NCI-H524 treated with DMSO at 0.1 percent for 48 hours (cell line): ENCODE measurements around the gene CDC42BPB.

Experiments used
- DNase-seq: peaks from one replicate; lab custom pipeline; 2025; lab: John Stamatoyannopoulos, UW

The CDC42BPB gene

GRCh38 chr14:102966681-102967505 lies 90.5 kb downstream of the CDC42BPB start:
- no peak for DNase-seq

DNA sequence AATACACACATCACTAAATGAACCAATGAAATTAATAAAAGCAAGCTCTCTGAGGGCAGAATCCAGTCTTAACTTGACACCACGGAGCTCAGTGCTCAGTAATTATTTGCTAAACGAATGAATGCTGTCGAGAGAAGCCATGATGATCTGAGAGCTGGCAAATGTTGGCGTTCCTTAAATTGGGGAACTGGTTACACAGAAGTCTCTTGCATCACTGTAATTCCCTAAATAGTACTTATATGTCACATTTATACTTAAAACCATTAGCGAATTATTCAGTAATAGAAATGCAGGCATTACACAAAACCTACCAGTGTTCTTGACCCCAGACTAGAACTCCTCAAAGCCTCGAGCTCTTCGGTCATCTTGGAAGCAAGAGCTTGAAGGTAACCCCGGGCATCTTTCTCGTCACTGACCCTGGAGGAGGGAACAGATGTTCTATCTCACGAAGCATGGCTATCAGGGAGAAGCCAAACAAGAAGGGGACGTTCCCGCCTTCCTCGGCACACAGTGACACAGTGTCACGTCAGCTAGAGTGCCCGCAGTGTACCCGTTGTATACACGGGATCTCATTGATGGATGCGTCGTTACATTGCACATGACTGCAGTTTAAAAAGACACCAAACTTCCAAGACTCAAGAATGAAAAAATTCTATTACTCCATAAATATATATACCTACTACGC lies 91.2 kb downstream of the CDC42BPB start:
- no peak for DNase-seq

- no peak for DNase-seq
These were observed 92.1 kb downstream of the CDC42BPB start for GRCh38 chr14:102965282-102965681.

DNA sequence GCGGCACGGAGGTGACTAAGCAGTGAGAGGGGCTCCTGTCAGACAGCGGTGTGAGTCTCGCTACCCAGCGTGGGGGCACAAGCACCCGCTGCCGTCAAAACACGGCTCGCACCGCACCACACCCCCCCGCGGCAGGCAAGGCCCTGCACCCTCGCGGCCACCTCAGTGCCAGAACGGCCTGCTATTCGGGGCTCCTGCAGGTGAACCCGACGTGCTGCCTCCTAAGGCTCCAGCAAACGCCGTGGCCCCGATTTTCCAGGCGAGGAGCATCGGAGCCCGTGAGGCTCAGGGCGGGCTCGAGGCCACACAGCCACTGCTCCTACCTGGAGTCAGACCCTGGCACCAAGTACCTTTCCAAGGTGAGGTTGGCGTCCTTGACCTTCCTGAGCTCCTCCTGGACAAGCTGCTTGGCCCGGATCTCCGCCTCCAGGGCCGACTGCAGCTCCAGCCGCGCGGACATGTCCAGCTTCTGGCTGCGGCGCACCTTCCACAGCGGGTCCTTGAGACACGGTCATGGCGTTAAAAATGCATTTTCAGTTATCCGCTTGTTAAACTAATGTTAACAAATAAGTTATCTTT lies 93.1 kb downstream of the CDC42BPB start:
- no peak for DNase-seq

DNA sequence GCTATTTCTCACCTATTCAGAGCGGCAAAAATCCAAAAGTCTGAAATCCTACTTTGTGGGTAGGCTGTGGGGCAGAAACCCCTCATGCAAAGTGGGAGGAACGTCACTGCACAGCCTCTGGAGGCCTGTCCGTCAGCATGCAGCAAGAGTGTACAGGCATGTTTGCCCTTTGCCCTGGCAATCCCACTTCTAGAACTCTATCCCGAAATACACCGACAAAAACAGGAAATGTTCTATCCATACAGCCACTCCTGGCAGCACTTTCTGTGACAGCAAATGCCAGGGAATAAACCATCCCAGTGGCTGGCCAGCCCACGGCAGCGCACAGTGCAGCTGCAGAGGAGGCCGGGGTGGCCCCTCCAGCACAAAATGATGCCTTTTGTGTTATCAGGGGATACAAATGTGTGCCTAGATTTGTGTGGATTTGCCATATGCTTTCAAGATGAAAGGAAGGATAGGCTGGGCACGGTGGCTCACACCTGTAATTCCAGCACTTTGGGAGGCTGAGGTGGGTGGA lies 95.2 kb downstream of the CDC42BPB start:
- no peak for DNase-seq

GRCh38 chr14:102958461-102958860 lies 98.9 kb downstream of the CDC42BPB start:
- no peak for DNase-seq

- no peak for DNase-seq
These were observed 100.1 kb downstream of the CDC42BPB start for GRCh38 chr14:102957222-102957621.

DNA sequence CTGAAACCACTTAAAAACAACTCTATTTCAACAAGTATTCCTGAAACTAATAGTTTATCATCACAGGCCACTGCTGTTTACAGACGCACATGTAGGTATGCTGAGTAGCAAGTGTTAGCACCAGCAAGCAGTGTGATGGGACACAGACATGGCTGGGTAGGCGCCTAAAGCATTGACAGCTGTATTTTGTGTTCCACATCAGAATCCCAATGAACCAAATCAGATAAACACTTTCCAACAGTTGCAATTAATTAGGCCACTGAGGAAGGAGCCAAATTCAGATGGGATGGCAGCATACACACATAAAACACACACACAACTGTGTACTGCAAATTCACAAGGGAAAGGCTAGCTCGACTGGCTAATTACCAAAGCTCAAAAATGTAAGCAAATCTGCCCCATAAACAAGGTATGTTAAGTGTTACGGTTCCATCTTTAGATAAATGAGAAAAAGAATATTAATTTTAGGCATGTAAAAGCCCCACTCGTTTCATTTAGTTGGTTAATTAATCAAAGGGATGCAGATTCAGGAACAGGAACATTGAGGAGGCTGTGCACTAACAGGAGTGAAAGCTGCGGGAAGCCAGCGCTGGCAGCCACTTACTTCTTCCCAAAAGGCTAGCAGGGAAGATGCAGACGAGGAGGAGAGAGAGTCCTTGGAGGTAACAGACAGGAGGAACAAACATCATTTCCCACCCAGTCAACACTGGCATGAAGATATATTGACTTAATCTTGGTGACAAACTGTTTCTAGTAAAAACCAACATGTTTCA lies 101.5 kb downstream of the CDC42BPB start:
- no peak for DNase-seq

- DNase-seq = no peak
These were observed 103.1 kb downstream of the CDC42BPB start for GRCh38 chr14:102954081-102954789.

- no peak for DNase-seq
These were observed 104.2 kb downstream of the CDC42BPB start for GRCh38 chr14:102953100-102953499.

- no peak for DNase-seq
These were observed 105.1 kb downstream of the CDC42BPB start for GRCh38 chr14:102952276-102952675.

DNA sequence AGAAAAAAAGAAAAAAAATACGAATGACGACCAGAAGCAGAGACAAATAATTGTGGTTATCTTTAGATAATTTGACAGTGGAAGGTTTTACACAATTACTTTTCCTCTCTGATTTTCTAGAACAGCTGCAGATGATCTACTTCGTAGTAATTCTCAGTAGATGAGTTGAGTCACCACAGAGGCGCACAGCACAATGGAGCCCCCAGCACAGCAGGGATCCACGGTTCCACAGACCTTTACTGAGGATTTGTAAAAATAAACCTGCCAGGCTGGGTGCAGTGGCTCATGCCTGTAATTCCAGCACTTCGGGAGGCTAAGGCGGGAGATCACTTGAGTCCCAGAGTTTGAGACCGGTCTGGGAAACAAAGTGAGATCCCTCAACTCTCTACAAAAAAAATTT lies 105.5 kb downstream of the CDC42BPB start:
- DNase-seq = no peak

- DNase-seq = no peak
These were observed 106.3 kb downstream of the CDC42BPB start for GRCh38 chr14:102951034-102951433.

DNA sequence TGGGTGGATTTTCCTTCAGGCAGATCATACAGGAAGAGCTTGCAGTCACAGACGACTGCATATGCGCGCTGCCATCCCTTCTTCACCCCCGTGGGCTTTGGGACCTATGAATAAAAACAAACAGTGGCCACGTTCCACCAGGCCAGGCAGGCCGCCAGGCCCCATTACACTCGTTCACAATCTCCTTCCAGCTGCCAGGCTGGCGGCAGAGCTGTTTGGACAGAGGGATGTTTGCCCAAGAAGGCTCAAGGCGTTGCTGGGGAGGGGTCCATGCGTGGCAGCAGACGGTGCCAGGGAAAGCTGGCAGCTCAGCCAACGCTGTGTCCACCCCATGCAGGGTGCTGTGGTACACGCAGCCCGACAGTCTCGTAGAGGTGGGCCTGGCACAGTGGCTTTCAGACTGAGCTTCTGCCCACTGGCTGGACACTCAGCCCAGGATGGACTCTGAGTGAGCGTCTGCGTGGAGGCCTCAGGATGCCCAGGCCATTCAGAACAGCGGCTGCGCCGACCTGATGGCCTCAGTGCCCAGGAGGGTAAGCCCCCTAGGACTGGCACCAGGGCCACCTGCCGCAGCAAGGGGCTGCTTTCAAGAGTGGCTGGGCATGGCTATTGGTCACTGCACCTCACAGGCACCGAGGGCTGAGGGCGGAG lies 107.4 kb downstream of the CDC42BPB start:
- DNase-seq = no peak

GRCh38 chr14:102949062-102949800 lies 108.1 kb downstream of the CDC42BPB start:
- no peak for DNase-seq

DNA sequence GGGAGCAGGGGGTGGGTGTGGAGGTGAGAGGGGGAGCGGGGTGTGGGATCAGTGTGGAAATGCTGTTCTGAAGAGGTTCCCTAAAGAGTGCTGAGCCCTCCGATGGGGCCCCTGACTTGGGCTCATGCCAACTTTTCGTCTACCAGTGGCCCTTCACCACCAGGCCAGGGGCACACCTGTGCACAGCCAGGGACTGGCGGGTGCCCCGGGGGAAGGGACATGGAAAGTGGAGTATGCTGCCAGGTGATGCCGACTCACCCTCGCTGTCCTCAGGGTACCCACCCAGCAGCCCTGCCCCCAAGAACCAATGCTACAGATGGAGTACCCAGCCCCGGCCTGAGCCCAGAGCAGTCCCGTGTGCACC lies 108.7 kb downstream of the CDC42BPB start:
- DNase-seq = no peak

DNA sequence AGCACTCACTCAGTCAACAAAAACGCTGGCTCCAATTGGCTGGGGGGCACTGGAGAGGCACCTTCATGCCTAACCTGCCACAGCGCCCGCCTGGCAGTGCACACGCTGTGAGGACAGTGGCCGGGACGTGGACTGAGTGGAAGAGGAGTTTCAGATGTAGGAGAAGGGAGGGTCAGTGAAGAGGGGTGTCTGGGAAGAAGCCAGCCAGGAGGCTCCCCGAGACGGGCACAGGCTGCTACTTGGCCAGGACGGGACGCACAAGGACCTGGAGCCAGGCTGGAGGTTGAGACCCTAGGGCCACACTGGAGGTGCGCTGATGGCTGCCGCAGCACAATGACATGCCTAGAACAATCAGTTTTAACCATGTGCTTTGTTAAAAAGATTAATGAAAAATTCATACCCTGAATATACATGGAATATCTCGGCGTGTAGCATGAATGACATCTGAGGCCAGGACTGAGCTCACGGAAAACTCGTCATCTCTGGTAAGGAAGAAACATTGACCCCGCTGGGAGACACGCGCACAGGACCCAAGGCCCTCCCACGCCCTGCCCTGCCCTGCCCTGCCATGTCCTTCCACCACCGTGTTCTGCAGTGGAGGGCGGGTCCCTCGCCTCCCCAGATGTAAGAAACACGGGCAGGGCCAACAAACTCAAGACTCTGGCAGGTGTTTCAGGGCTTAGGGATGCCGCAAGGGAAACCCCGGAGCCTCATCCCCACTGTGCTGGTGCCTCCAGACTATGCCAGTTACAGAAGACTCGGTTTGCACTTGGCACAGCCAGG lies 109.8 kb downstream of the CDC42BPB start:
- no peak for DNase-seq

- no peak for DNase-seq
These were observed 111.8 kb downstream of the CDC42BPB start for GRCh38 chr14:102945346-102946130.
